GM06990 (cell line): Measurements from ENCODE around the gene FRMD5.

Experiments used
- DNase-seq: peaks from one replicate; pipeline ENCODE4 v3.0.0-alpha.2; 2011; ENCODE audit not compliant: insufficient read length; ENCODE audit errors: extremely low read depth
- H3K27me3 ChIP-seq: replicated peaks from 2 replicates; pipeline ENCODE4 v1.6.0; 2011; ENCODE audit warnings: low read length; ENCODE audit not compliant: control insufficient read depth, insufficient read depth
- H3K36me3 ChIP-seq: 2 replicates; pipeline ENCODE4 v1.5.1; 2011; ENCODE audit warnings: low read length; ENCODE audit not compliant: control insufficient read depth, insufficient read depth
- H3K4me3 ChIP-seq: replicated peaks from 2 replicates; pipeline ENCODE4 v1.5.1; 2011; ENCODE audit warnings: low read depth, mild to moderate bottlenecking, control low read depth, low read length
- CTCF ChIP-seq: IDR thresholded peaks from 2 replicates; pipeline ENCODE4 v1.5.1; 2011; ENCODE audit warnings: low read length, control low read depth, mild to moderate bottlenecking, inconsistent platforms; ENCODE audit not compliant: insufficient read depth, poor library complexity, severe bottlenecking

FRMD5 gene

DNA sequence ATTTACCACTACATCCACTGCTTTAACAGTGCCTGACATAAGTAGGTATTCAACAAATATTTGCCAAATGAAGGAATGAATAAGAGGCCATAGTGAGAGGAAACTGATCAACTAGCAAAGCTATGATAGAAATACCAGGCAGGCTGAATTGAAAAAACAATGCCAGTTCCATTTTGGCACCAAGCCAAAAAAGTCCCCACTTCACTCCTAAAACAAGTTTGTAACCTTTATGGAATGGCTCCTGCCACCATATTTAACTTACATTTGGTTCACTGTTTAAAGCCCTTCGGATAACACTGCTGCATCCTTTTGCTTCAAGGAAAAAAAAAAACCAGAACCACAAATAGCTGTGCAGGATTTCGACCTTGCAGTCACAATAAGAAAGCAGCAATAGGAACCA is 166.1 kb downstream of the FRMD5 start:
- TF ChIP-seq CTCF: no peak
- Histone ChIP-seq H3K36me3 (no peaks in the 10 kb centered on the region), H3K27me3 (no peaks in the 10 kb centered on the region), H3K4me3 (no peak overlapping the region)
- no peak for DNase-seq

DNA sequence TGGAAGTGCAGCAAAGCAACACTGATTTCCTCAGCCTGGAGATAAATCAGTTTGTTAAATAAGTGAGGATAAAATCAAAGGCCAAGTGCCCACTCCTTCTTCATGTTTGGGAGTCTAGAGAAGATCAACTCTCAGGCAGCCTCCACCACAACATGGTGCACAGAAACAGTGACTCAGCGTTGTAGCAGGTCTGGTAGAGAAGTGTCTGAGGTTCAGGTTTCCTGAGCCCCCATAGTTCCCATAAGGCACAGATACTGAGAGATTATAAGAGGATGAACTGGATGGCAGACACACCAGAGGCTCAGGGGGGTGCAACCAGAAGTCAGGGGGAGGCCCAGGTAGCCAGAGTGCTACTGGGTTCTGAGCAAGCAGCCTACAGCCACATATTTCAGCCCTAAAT is 166.7 kb downstream of the FRMD5 start:
- no peak for DNase-seq
- Histone ChIP-seq H3K27me3 (no peaks in the 10 kb centered on the region), H3K4me3 (no peak overlapping the region), H3K36me3 (no peaks in the 10 kb centered on the region)
- no peak for TF ChIP-seq CTCF

GRCh38 chr15:44024155-44024554 is 170.9 kb downstream of the FRMD5 start:
- H3K27me3 ChIP-seq: no peaks in the 10 kb centered on the region
- H3K4me3 ChIP-seq: no peak overlapping the region
- TF ChIP-seq CTCF: no peak
- H3K36me3 ChIP-seq: no peaks in the 10 kb centered on the region
- no peak for DNase-seq

GRCh38 chr15:44023176-44023575 is 171.9 kb downstream of the FRMD5 start:
- H3K4me3 ChIP-seq: no peak overlapping the region
- no peaks in the 10 kb centered on the region for H3K27me3 ChIP-seq
- no peak for DNase-seq
- no peaks in the 10 kb centered on the region for H3K36me3 ChIP-seq
- TF ChIP-seq CTCF: peak; percentile 11

GRCh38 chr15:44018151-44018550 is 176.9 kb downstream of the FRMD5 start:
- no peaks in the 10 kb centered on the region for H3K36me3 ChIP-seq
- no peaks in the 10 kb centered on the region for H3K27me3 ChIP-seq
- no peak for TF ChIP-seq CTCF
- DNase-seq: no peak
- no peak overlapping the region for H3K4me3 ChIP-seq
